DOHH2 (cell line): ENCODE data around the gene TTLL8.

Experiments
- H3F3A ChIP-seq: fragments of 200-600 bp; sonication (generic), shearing (Covaris generic); 2 replicates; pipeline ENCODE4 v1.6.0; 2016; ENCODE audit warnings: antibody characterized with exemption, mild to moderate bottlenecking; ENCODE audit not compliant: control insufficient read depth, insufficient read depth
- H3K27ac ChIP-seq: fragments of 200-600 bp; sonication (generic); 2 replicates; pipeline ENCODE4 v1.5.1; 2014; ENCODE audit warnings: low read depth, mild to moderate bottlenecking, low read length, moderate library complexity
- H3K27me3 ChIP-seq: fragments of 200-600 bp; sonication (generic); 2 replicates; pipeline ENCODE4 v1.6.1; 2014; ENCODE audit warnings: mild to moderate bottlenecking, low read length, mixed read lengths; ENCODE audit not compliant: control insufficient read depth
- H3K36me3 ChIP-seq: fragments of 200-600 bp; sonication (generic); 2 replicates; pipeline ENCODE4 v1.6.1; 2014; ENCODE audit warnings: mild to moderate bottlenecking, low read length, moderate library complexity, mixed read lengths; ENCODE audit not compliant: control insufficient read depth
- H3K4me1 ChIP-seq: fragments of 200-600 bp; sonication (generic); 2 replicates; pipeline ENCODE4 v1.6.1; 2014; ENCODE audit warnings: mild to moderate bottlenecking, low read length, mixed read lengths; ENCODE audit not compliant: control insufficient read depth
- H3K4me2 ChIP-seq: fragments of 200-600 bp; sonication (generic); 2 replicates; pipeline ENCODE4 v1.6.0; 2014; ENCODE audit warnings: mild to moderate bottlenecking, low read length, moderate library complexity
- H3K4me3 ChIP-seq: fragments of 200-600 bp; sonication (generic); 2 replicates; pipeline ENCODE4 v1.5.1; 2014; ENCODE audit warnings: mild to moderate bottlenecking, low read length, mixed read lengths
- H3K79me2 ChIP-seq: fragments of 200-600 bp; sonication (generic); 2 replicates; pipeline ENCODE4 v1.6.1; 2014; ENCODE audit warnings: mild to moderate bottlenecking, low read length, mixed read lengths; ENCODE audit not compliant: control insufficient read depth
- H3K9me2 ChIP-seq: fragments of 200-600 bp; sonication (generic); replicated peaks from 2 replicates; pipeline ENCODE4 v1.6.1; 2014; ENCODE audit warnings: mild to moderate bottlenecking, low read length, mixed read lengths; ENCODE audit not compliant: control insufficient read depth
- H3K9me3 ChIP-seq: fragments of 200-600 bp; sonication (generic); 2 replicates; pipeline ENCODE4 v1.6.1; 2014; ENCODE audit warnings: antibody characterized with exemption, low read length, mixed read lengths; ENCODE audit not compliant: control insufficient read depth, insufficient read depth
- H4K20me1 ChIP-seq: fragments of 200-600 bp; sonication (generic); 2 replicates; pipeline ENCODE4 v1.6.0; 2014; ENCODE audit warnings: low read depth, mild to moderate bottlenecking, antibody characterized with exemption, low read length, moderate library complexity; ENCODE audit not compliant: control insufficient read depth, insufficient read depth
- CTCF ChIP-seq: fragments of 200-600 bp; sonication (generic); IDR thresholded peaks from one replicate; pipeline ENCODE4 v1.5.1; 2014; ENCODE audit warnings: antibody characterized with exemption, mild to moderate bottlenecking, low read depth, low read length; ENCODE audit not compliant: poor library complexity, severe bottlenecking
- EZH2phosphoT487 ChIP-seq: fragments of 200-600 bp; sonication (generic); IDR thresholded peaks from 2 replicates; pipeline ENCODE4 v1.6.1; 2017; ENCODE audit warnings: borderline replicate concordance, mild to moderate bottlenecking, antibody characterized with exemption, low read length, moderate library complexity, mixed read lengths

TTLL8 gene

GRCh38 chr22:49993649-49994360 lies 64.3 kb downstream of the TTLL8 start:
- no peaks in the 10 kb centered on the region for H3K79me2 ChIP-seq
- no peaks in the 10 kb centered on the region for H3K9me2 ChIP-seq
- peaks cover 21% of the 10 kb centered on the region for H3K4me1 ChIP-seq
- H3K27me3 ChIP-seq, result no peaks in the 10 kb centered on the region
- peak overlapping the region; percentile 43; the same call in 1 of the 2 replicates for H3K4me2 ChIP-seq
- no peaks in the 10 kb centered on the region for H4K20me1 ChIP-seq
- H3K27ac ChIP-seq, result no peak overlapping the region
- H3K36me3 ChIP-seq, result no peaks in the 10 kb centered on the region
- H3F3A ChIP-seq, result no peaks in the 10 kb centered on the region
- H3K4me3 ChIP-seq, result no peak overlapping the region
- no peaks in the 10 kb centered on the region for H3K9me3 ChIP-seq
- TF ChIP-seq EZH2phosphoT487 (no peak), CTCF (peak; percentile 1)

GRCh38 chr22:49992921-49993648 lies 65.0 kb downstream of the TTLL8 start:
- Histone ChIP-seq H3K27ac (no peak overlapping the region), H3K4me2 (peak overlapping the region; percentile 43), H3K4me3 (no peak overlapping the region), H3K79me2 (no peaks in the 10 kb centered on the region), H3K9me2 (no peaks in the 10 kb centered on the region), H3F3A (no peaks in the 10 kb centered on the region), H3K4me1 (peaks cover 21% of the 10 kb centered on the region), H3K27me3 (no peaks in the 10 kb centered on the region), H4K20me1 (no peaks in the 10 kb centered on the region), H3K36me3 (no peaks in the 10 kb centered on the region), H3K9me3 (no peaks in the 10 kb centered on the region; the same call in 1 of the 2 replicates)
- TF ChIP-seq EZH2phosphoT487 (no peak), CTCF (peak; percentile 92)

- TF ChIP-seq EZH2phosphoT487 (no peak), CTCF (no peak)
- H3K36me3 ChIP-seq, result no peaks in the 10 kb centered on the region
- H3K4me1 ChIP-seq, result peaks cover 16% of the 10 kb centered on the region
Observed at GRCh38 chr22:49991907-49992533, 66.1 kb downstream of the TTLL8 start.

More at GRCh38 chr22:49991907-49992533, 66.1 kb downstream of the TTLL8 start:
- Histone ChIP-seq H3K9me3 (no peaks in the 10 kb centered on the region; the same call in 1 of the 2 replicates), H3K27ac (no peak overlapping the region), H3K9me2 (no peaks in the 10 kb centered on the region), H3F3A (no peaks in the 10 kb centered on the region), H3K4me2 (no peak overlapping the region), H4K20me1 (no peaks in the 10 kb centered on the region), H3K4me3 (no peak overlapping the region), H3K79me2 (no peaks in the 10 kb centered on the region), H3K27me3 (no peaks in the 10 kb centered on the region)
